Mesothelial cell of epicardium (in vitro differentiated cells): ENCODE measurements around the gene MX2. TPM values are rescaled to one million over a fixed set of nuclear protein-coding genes. Genes with fewer than 3 reads are reported as not detected.

Source experiments
- DNase-seq, 2 experiments: peaks; one replicate each; pipeline ENCODE4 v3.0.0; 2021; ENCODE audit warnings: low spot score in 2 of 2; ENCODE audit not compliant: unreplicated experiment in 2 of 2
- H3K27ac Mint-ChIP-seq: 2 replicates; pipeline ENCODE4 v1.8.0; 2021; ENCODE audit warnings: mixed read lengths
- H3K27me3 Mint-ChIP-seq: 2 replicates; pipeline ENCODE4 v1.8.0; 2021; ENCODE audit warnings: low read depth, mixed read lengths
- H3K36me3 Mint-ChIP-seq: 2 replicates; pipeline ENCODE4 v1.8.0; 2021; ENCODE audit warnings: mixed read lengths
- H3K4me1 Mint-ChIP-seq: 2 replicates; pipeline ENCODE4 v1.8.0; 2021; ENCODE audit warnings: mixed read lengths
- H3K4me3 Mint-ChIP-seq: 2 replicates; pipeline ENCODE4 v1.8.0; 2021; ENCODE audit warnings: mild to moderate bottlenecking, moderate library complexity, mixed read lengths
- H3K9me3 Mint-ChIP-seq: 2 replicates; pipeline ENCODE4 v1.8.0; 2021; ENCODE audit warnings: mixed read lengths
- CTCF ChIP-seq: fragments of 200-600 bp; sonication (generic); IDR thresholded peaks from one replicate; pipeline ENCODE4 v1.5.0; 2021; ENCODE audit warnings: antibody characterized with exemption; ENCODE audit not compliant: unreplicated experiment
- total RNA-seq: library from RNA; stranded (reverse); gene quantifications from 3 replicates; pipeline ENCODE4 v1.2.1, GENCODE V29; 2021

The MX2 gene
- total RNA-seq, 1 donor from 2014 or later, result 3.2 TPM

- TF ChIP-seq CTCF, result no peak
- Mint-ChIP-seq H3K9me3 (no peaks in the 10 kb centered on the region), H3K27ac (no peak overlapping the region), H3K4me1 (no peaks in the 10 kb centered on the region), H3K4me3 (no peak overlapping the region), H3K36me3 (no peaks in the 10 kb centered on the region), H3K27me3 (peaks cover 15% of the 10 kb centered on the region)
- DNase-seq, result no peak
These were observed 39.1 kb upstream of the MX2 start for GRCh38 chr21:41322496-41323382.

GRCh38 chr21:41325138-41325912 is 36.5 kb upstream of the MX2 start:
- no peak overlapping the region for H3K4me3 Mint-ChIP-seq
- no peaks in the 10 kb centered on the region for H3K4me1 Mint-ChIP-seq
- no peaks in the 10 kb centered on the region for H3K9me3 Mint-ChIP-seq
- DNase-seq, result no peak
- no peaks in the 10 kb centered on the region for H3K36me3 Mint-ChIP-seq
- H3K27me3 Mint-ChIP-seq, result peaks cover 5% of the 10 kb centered on the region
- no peak for TF ChIP-seq CTCF
- no peak overlapping the region for H3K27ac Mint-ChIP-seq

GRCh38 chr21:41326414-41327080 is 35.3 kb upstream of the MX2 start:
- Mint-ChIP-seq H3K27ac (no peak overlapping the region), H3K4me1 (no peaks in the 10 kb centered on the region), H3K4me3 (no peak overlapping the region), H3K27me3 (peaks cover 2% of the 10 kb centered on the region), H3K36me3 (no peaks in the 10 kb centered on the region), H3K9me3 (no peaks in the 10 kb centered on the region)
- no peak for DNase-seq
- TF ChIP-seq CTCF, result no peak

- H3K36me3 Mint-ChIP-seq, result no peaks in the 10 kb centered on the region
- no peaks in the 10 kb centered on the region for H3K4me1 Mint-ChIP-seq
- no peak for DNase-seq
- no peak overlapping the region for H3K27ac Mint-ChIP-seq
- TF ChIP-seq CTCF, result no peak
- no peak overlapping the region for H3K4me3 Mint-ChIP-seq
- peaks cover 9% of the 10 kb centered on the region for H3K9me3 Mint-ChIP-seq
- peaks cover 7% of the 10 kb centered on the region for H3K27me3 Mint-ChIP-seq
These were observed 34.1 kb upstream of the MX2 start for GRCh38 chr21:41327753-41328152.

- H3K9me3 Mint-ChIP-seq, result peaks cover 21% of the 10 kb centered on the region
- TF ChIP-seq CTCF, result no peak
- no peaks in the 10 kb centered on the region for H3K4me1 Mint-ChIP-seq
- peaks cover 7% of the 10 kb centered on the region for H3K27me3 Mint-ChIP-seq
- no peak overlapping the region for H3K27ac Mint-ChIP-seq
- no peak overlapping the region for H3K4me3 Mint-ChIP-seq
- H3K36me3 Mint-ChIP-seq, result no peaks in the 10 kb centered on the region
- DNase-seq, result no peak
These were observed 32.9 kb upstream of the MX2 start for GRCh38 chr21:41328660-41329607.
